HL-60 (cell line): ENCODE results near the gene FAM174C.
A peak's percentile ranks its signal among the peaks of the same experiment; 100 is the strongest.

Source experiments
- DNase-seq, 2 experiments: peaks; one replicate each; pipeline ENCODE4 v3.0.0-alpha.2; 2010 to 2020; ENCODE audit warnings: low read depth in 1 of 2, low spot score in 1 of 2
- H3K27ac ChIP-seq: fragments of 250-450 bp; sonication (Bioruptor Pico); replicated peaks from 2 replicates; pipeline ENCODE4 v1.5.1; 2020; ENCODE audit warnings: mild to moderate bottlenecking, moderate library complexity
- H3K27me3 ChIP-seq: fragments of 250-450 bp; sonication (Bioruptor Pico); 2 replicates; pipeline ENCODE4 v1.5.1; 2021; ENCODE audit warnings: mild to moderate bottlenecking, moderate library complexity; ENCODE audit not compliant: insufficient read depth, poor library complexity, severe bottlenecking
- H3K4me3 ChIP-seq: replicated peaks from 2 replicates; pipeline ENCODE4 v1.5.1; 2011; ENCODE audit warnings: mild to moderate bottlenecking, control low read depth, low read length; ENCODE audit not compliant: insufficient read depth
- CTCF ChIP-seq: IDR thresholded peaks from one replicate; pipeline ENCODE4 v1.5.1; 2011; ENCODE audit warnings: low read length, control low read depth, inconsistent platforms; ENCODE audit not compliant: insufficient read depth
- GABPA ChIP-seq: IDR thresholded peaks from 2 replicates; pipeline ENCODE4 v1.6.1; 2012; ENCODE audit warnings: low read depth
- POLR2AphosphoS5 ChIP-seq: IDR thresholded peaks from 2 replicates; pipeline ENCODE4 v1.6.1; 2012; ENCODE audit warnings: low read depth
- SPI1 ChIP-seq: IDR thresholded peaks from 2 replicates; pipeline ENCODE4 v1.6.1; 2012; ENCODE audit warnings: low read depth, mild to moderate bottlenecking, borderline replicate concordance
- TF ChIP-seq, protein P1 (sequence below): IDR thresholded peaks from 2 replicates; pipeline ENCODE4 v1.6.1; 2012; ENCODE audit warnings: low read depth; ENCODE audit not compliant: insufficient replicate concordance

The FAM174C gene

GRCh38 chr19:1278074-1278473 is 2.7 kb downstream of the FAM174C start:
- DNase-seq = no peak
- TF ChIP-seq, protein P1, sequence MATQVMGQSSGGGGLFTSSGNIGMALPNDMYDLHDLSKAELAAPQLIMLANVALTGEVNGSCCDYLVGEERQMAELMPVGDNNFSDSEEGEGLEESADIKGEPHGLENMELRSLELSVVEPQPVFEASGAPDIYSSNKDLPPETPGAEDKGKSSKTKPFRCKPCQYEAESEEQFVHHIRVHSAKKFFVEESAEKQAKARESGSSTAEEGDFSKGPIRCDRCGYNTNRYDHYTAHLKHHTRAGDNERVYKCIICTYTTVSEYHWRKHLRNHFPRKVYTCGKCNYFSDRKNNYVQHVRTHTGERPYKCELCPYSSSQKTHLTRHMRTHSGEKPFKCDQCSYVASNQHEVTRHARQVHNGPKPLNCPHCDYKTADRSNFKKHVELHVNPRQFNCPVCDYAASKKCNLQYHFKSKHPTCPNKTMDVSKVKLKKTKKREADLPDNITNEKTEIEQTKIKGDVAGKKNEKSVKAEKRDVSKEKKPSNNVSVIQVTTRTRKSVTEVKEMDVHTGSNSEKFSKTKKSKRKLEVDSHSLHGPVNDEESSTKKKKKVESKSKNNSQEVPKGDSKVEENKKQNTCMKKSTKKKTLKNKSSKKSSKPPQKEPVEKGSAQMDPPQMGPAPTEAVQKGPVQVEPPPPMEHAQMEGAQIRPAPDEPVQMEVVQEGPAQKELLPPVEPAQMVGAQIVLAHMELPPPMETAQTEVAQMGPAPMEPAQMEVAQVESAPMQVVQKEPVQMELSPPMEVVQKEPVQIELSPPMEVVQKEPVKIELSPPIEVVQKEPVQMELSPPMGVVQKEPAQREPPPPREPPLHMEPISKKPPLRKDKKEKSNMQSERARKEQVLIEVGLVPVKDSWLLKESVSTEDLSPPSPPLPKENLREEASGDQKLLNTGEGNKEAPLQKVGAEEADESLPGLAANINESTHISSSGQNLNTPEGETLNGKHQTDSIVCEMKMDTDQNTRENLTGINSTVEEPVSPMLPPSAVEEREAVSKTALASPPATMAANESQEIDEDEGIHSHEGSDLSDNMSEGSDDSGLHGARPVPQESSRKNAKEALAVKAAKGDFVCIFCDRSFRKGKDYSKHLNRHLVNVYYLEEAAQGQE = no peak
- H3K27me3 ChIP-seq = no peaks in the 10 kb centered on the region
- H3K27ac ChIP-seq = no peak overlapping the region
- H3K4me3 ChIP-seq = no peak overlapping the region

DNA sequence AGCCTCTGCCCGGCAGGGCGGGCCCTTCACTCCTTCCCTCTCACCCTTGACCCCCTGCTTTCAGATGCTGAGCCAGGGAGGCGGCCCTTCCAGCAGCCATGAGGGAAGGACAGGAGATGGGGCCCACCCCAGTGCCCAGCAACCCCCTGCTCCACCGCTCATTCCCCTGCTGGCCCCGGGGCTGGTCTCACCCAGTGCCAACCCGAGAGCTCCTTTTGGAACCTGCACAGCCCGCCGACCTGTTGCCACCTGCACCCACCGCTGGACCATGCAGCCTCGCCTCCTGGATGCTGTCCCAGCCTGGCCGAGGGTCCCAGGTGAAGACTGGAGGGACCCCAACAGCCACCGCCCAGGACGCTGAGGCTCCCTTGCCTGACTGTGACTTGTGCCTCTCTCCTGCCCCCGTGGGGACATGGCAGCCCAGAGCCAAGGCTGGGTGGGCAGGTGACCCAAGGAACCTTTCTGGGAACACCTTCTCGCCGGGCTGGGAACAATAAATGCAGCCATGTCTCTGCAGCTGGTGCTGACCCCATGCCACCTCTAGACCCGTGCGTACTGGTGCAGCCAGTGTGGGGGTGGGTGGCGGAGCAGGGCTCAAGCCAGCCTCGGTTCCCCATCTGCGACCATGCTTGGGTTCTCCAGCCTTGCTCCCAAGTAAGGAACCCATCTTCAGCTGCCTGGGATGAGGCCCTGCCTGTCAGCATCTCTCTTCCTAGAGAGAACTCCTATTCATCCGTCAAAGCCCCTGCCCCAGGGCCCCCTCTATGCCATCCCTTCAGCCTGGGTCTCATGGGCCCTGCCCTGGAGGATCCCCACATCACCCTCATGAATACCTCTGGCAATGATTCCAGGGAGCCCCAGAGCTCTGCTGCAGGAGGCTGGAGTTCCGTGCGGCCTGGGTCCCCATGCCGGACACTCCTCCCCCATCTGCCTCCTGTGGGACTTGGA is 3.7 kb downstream of the FAM174C start:
- TF ChIP-seq, protein P1 = no peak
- TF ChIP-seq POLR2AphosphoS5 (no peak), SPI1 (no peak), GABPA (no peak), CTCF (no peak)

DNA sequence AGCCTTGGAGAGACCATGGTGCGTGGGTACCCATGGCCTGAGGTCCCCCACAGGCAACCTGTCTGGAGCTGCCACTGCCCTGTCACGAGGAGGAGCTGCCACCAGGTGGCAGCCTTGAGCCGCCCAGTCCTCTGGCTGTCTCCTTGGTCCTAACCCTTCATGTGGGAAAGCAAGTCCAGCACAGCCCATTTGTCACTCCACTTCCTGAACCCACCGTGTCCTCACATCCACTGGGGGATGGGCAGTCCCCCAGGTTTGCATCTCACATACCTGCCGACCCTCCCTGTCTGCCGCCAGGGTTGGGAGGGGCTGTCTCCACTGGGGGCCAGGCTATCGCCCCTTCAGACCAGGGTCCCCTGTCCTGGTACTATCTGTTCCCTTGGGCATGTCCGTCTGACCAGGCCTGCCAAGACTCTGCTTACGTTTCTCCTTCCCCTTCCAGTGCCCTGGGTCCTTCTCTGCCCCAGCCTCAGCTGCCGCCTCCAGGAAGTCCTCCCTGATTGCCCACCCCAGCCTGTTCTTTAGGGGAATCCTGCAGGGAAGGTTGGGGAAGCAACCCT is 4.5 kb downstream of the FAM174C start:
- Histone ChIP-seq H3K4me3 (no peak overlapping the region), H3K27ac (no peak overlapping the region), H3K27me3 (peaks cover 11% of the 10 kb centered on the region)
- TF ChIP-seq SPI1 (no peak), GABPA (no peak), CTCF (peak; percentile 97), POLR2AphosphoS5 (no peak)
- TF ChIP-seq, protein P1 = no peak
- peak; percentile 68 to 80 for DNase-seq

More for the DNA sequence above, 3.7 kb downstream of the FAM174C start:
- no peak overlapping the region for H3K27ac ChIP-seq
- H3K4me3 ChIP-seq = no peak overlapping the region
- DNase-seq = no peak
- peaks cover 3% of the 10 kb centered on the region for H3K27me3 ChIP-seq
